Measurements from ENCODE around the gene GH2.
"Not testable (repeated sequence)": the region's sequence is repeated elsewhere in the genome, so short reads cannot be mapped to it uniquely, and the experiment has no call there.

GH2 gene

DNA sequence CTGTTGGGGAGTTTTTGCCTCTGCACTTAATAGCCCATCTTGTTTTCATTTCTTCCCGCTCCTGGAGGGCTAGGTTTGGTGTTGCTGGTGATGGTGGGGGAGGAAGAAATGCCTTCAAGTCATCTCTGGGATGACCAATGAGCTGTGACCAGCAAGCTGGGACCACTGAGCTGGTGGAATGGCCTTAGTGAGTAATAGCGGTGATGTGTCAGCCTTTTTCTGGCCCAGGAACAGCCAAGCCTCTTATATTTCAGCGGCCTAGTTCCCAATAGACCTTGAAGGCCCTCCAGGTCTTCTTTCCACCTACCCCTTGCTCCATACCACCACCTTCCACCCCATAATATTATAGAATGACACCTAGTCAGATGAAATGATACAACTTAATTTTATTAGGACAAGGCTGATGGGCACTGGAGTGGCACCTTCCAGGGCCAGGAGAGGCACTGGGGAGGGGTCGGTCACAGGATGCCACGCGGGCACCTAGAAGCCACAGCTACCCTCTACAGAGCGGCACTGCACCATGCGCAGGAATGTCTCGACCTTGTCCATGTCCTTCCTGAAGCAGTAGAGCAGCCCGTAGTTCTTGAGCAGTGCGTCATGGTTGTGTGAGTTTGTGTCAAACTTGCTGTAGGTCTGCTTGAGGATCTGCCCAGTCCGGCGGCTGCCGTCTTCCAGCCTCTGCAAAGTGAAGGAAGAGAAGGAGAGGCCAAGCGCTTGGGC lies 9.9 kb downstream of the GH2 start:
- DNase-seq, result not testable (repeated sequence)

DNA sequence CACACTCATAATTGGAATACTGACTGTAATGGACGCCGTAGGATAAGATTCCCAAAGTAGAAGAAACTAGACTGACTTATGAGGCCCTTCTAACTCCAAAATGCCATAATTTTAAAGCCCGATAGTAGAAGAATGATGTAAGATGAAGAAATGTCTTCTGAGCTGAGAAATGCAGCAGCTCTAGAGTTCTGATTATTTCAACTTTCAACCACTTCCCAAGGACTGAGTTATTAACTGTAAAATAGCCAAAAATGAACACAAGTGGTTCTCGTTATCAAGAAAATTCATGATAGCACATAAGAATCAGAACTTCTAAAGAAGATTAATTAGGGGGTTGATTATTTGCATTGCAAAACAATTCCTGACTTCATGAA lies 11.5 kb downstream of the GH2 start:
- DNase-seq, result not testable (repeated sequence)

DNA sequence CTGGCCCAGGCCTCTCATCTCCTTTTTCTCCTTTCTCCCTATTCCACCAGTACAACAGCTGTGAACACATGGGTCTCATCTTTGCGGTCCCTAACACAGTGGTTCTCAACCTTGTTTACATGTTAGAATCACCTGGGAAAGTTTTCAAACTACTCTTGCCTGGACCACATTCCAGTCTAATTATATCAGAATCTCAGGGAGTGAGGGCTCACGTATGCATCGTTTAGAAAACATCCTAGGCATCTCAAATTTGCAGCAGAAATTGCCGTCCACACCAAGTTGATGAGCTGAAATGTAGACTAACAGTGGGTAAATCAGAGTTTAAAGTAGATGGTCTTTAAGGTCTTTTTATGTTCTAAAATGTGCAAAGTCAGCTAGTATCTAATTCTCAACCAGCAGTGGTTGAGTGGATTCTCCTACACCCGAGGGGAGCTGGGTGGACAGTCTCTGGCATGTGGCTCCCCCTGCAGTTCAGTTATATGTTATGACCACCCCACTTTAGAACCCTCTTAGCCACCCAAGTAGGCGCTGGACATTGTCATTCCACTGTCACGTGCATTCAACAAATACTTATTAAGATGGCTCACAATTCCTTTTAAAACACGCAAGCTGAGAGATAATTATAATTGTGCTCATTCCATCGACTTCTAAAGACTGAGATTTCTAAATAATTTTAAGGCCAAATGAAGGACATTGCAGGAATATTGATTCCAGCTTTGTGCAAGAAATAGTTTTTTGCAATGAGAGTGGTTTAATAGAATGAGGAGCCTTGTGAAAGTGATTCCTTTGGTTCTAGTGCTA lies 12.1 kb downstream of the GH2 start:
- DNase-seq, result not testable (repeated sequence)

DNA sequence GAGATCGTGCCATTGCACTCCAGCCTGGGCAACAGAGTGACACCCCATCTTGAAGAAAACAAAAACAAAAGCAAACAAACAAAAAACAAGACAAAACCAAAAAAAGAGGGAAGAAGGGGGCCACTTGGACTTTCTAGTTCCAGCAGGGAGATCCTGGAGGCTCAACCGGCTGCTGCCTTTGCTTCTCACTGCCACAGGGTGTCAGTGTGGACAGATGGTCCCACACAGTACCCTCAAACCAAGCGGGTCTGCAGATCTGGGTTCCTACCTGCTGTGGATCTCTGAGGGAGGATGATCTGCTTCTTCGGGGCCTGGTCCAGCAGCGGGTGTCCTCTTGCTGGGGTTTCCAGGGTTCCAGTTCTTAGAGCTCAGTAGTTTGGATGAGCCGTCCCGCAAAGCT lies 15.1 kb downstream of the GH2 start:
- not testable (repeated sequence) for DNase-seq

DNA sequence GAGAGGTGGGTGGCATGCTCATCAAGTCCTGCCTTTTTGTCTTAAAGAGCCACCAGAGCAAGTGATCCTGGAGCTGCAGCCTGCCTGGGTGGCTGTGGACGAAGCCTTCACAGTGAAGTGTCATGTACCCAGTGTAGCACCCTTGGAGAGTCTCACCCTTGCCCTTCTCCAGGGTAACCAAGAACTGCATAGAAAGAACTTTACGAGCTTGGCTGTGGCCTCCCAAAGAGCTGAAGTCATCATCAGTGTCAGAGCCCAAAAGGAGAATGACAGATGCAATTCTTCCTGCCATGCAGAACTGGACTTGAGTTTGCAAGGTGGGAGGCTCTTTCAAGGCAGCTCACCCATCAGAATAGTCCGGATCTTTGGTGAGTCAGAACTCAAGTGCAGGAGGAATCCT lies 22.5 kb downstream of the GH2 start:
- DNase-seq, result no peak

DNA sequence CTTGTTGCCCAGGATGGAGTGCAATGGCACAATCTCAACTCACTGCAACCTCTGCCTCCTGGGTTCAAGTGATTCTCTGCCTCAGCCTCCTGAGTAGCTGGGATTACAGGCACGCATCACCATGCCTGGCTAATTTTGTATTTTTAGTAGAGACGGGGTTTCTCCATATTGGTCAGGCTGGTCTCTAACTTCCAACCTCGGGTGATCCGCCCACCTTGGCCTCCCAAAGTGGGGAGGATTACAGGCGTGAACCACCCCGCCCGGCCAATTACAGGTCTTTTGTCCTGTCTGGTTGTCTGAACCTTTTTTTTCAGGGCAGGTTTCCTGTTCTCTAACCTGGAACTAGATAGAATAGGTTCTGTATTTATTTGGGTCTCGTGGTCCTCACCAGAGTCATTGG lies 25.3 kb downstream of the GH2 start:
- not testable (repeated sequence) for DNase-seq

DNA sequence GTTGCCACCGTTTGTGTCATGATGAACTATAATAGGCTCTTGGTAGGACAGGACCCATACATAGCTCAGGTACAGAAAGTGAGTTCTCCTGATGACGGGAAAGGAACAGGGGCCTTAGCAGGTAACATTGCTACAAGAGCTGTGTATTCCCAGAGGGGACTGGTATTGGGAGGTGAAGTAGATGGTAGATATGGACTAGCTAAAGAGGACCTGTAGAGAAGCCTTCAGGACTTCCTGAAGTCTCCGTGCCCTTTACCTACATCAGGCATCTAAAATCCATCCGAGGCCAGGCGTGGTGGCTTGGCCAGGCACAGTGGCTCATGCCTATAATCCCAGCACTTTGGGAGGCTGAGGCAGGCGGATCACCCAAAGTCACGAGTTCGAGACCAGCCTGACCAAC lies 26.6 kb downstream of the GH2 start:
- DNase-seq, result no peak

DNA sequence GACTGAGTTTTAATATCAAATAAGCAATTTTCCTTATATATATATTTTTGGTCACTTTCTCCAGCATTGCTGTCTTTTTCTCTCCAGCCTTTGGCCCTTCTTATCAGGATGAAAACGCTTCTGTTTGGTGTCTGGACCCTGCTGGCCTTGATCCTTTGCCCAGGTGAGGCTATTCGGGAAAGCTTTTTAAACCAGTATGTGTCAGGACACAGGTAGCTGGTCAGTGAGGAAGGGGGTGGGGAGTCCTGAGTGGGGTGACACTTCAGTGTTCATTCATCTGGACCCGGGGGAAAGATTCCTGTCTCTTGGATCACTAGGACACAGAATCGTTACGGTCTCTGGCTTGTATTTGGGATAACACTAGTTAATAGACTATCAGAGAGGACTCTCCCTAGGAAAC lies 27.0 kb downstream of the GH2 start:
- no peak for DNase-seq

DNA sequence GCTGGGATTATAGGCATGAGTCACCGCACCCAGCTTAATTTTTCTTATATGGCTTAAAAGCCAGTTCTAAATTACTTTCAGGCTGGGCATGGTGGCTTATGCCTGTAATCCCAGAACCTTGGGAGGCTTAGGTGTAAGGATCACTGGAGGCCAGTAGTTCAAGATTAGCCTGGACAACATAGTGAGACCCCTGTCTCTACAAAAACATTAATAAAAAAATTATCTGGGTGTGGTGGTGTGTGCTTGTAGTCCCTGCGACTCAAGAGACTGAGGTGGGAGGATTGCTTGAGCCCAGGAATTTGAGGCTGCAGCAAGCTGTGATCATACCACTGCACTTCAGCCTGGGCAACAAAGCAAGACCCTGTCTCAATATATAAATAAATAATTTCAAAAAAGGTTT lies 28.5 kb downstream of the GH2 start:
- no peak for DNase-seq

DNA sequence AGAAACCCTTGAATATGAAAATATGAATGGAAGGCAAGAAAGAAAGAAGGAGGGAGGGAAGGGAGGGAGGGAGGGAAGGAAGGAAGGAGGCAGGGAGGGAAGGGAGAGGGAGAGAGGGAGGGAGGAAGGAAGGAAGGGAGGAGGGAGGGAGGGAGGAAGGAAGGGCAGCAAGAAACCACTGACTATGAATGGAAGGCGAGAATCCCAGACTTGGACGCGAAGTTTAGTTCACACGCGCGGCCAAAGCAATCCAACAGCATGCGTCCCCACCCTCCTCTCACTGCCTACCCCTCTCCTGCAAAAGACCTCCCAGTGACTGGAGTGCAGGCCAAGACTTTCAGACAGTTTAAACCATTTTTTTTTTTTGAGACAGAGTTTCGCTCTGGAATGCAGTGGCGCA lies 31.3 kb downstream of the GH2 start:
- no peak for DNase-seq

DNA sequence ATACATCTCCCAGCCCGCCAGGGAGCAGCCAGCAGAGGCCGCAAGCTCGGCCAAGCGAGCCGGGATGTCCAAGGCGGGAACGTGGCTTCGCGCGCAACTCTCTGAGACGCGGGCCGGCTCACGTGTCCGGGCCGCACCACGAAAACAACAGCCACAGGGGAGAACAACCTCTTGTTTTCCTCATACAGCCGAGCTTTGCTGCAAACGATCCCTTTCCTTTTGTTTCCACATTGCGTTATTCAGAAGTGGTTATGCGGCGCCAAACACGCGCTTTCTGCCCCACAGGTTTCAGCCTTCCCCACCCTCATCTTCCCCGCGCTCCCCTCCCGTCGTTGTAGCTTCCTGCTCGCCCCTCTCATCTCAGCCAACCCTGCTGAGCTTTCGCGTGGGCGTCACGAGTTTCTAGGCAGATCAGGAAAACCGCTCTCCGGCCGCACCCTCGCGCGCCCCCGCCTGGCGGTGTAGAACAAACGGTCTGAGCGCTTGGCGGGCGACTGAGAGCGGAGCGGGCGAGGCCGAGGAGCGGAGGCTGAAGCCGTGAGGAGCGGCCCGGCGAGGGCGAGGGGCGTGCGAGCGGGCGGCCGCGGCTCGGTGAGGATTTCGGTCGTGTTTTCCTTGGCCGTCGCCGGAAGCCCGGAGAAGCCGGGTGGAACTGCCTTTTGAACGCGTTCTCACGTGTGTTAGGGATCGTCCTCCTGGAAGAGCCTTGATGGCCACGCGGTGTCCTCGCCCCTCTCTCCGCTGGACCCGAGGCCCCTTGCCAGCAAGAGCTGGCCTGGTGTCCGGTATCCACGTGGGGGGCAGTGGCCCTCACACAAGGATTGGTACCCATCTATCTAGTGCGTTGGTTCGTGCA lies 32.7 kb downstream of the GH2 start:
- peak; percentile 94 to 98 for DNase-seq

DNA sequence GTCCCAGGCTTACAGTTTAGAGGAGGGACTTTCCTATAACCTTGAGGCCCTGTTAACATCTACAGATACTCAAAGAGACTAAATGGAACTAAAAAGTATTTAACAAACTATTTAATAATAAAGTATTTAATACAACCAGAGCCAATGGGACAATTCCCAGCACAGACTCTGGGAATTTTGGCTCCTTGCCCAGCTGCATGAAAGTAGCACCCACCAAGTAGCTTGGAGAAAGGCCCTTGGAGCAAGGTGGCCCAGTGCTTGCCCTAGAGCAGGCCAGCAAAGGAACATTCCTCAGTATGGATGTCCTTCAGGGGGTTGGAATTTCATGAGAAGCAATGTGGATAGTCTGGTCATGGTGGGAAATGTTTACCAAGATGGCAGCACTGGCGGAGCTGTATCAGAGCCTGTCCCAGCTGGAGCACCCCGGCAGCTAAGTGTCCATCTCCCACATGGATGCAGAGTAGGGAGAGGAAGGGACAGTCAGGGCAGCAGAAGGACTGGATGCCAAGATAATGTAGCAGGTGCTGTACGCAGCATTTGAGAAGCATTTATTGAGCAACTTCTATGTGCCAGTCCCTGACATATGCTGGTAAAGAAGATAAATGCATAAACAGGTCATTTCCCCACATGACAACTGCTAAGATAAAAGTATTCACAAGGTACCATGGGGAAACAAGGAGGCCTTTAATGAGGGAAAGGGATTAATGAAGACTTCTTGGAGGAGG lies 34.1 kb downstream of the GH2 start:
- no peak for DNase-seq

DNA sequence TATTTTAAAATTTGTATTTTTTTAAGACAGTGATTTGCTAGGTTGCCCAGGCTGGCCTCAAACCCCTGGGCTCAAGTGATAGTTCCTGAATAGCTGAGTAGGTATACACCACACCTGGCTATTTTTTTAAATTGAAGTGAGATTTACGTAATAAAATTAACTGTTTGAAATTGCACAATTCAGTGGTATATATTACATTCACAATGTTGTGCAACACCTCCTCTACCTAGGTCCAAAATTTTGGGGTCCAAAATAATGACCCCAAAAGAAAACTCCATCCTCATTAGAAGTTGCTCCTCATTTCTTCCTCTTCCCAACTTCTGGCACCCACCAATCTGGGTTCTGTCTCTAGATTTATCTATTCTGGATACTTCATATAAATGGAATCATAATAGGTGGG lies 36.2 kb downstream of the GH2 start:
- DNase-seq, result no peak

DNA sequence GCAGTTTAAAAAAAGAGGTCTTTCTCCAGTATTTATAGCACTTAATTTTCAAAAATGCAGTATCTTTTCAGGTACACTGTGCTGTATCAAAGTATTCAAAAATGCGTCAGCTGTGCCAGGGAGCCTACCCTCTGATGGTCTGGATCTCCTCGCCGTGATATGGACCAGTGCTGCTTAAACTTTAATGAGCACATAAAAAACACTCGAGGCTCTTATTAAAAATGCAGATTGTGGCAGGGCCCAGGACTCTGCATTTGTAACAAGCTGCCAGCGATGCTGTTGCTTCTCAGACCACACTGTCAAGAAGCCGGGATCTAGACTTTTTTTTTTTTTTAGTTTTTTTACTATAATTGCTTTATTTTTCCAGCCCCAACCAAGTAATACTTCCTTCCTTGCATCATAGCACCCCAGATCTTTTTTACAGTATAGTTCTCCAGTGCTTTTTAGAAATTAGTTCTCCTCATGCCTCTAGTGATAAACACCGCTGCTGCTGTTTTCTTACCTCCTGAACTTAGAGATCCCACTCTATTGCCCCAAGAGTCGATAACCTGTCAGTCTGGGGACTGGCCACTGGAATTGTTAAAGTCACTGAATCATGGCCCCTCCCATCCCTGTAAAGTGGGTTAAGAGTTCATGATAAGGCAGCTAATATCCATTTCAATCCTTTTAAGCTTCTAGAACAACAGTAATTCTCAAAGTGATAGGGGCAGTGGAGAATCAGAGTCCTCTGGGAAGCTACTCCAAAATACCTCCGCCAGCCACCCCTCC lies 37.6 kb downstream of the GH2 start:
- no peak for DNase-seq

DNA sequence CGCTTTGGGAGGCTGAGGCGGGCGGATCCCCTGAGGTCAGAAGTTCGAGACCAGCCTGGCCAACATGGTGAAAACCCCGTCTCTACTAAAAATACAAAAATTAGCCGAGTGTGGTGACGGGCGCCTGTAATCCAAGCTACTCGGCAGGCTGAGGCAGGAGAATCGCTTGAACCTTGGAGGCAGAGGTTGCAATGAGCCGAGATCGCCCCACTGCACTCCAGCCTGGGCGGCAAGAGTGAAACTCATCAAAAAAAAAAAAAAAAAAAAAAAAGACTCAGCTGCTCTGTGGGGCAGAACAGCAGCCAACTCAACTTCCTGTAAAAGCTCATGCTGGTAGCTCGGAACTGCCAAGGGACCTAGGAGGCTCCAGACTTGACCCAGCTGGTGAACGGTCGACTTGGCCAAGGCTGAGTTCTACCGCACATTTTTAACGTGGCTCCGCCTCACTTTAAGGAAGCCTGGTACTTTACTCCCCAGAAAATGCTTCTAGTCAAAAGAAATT lies 38.3 kb downstream of the GH2 start:
- DNase-seq, result peak; percentile 51 to 62

DNA sequence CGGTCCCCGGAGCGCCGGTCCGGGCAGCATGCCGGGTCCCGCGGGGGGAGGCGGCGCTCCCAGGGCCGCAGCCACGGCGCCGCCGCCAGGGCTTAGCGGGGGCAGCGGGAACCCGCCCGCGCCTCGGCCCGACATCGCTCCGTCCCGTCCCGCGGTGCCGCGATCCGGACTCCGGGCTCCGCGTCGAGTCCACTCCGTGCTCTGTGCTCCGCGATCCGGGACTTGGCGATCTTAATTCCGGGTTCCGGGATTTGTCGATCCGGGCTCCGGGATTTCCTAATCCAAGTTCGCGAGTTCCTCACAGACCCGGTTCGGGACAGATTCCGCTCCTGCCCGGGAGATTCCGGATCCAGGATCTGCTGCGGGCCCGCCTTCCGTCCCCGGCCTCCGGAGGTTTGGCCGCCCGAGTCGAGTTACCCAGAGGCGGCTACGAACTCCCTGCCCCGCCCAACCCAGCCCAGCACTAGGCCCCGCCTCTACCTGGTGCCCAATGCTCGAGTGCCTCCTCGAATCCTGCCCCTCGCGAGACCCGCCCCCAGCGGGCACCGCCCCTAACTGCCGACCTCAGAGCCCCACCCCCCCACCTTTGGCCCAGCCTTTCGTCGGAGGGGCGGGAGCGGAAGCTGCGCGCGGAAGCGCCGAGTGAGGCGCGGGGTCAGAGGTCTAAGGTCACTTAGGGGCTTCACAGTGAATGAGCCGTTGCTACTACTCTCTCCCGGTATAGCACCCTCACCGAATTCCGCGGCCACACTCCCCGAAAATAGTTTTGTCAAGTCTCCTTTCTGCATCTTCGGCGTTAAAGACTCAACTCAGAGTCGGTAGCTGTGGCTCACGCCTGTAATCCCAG lies 39.0 kb downstream of the GH2 start, which contains the start of gene SMARCD2:
Gene SMARCD2 (minus strand): TSS at position 146 of the 847 bp plus-strand sequence. CDS start 11 bp downstream, at position 135.
- peak; percentile 98 to 99 for DNase-seq

DNA sequence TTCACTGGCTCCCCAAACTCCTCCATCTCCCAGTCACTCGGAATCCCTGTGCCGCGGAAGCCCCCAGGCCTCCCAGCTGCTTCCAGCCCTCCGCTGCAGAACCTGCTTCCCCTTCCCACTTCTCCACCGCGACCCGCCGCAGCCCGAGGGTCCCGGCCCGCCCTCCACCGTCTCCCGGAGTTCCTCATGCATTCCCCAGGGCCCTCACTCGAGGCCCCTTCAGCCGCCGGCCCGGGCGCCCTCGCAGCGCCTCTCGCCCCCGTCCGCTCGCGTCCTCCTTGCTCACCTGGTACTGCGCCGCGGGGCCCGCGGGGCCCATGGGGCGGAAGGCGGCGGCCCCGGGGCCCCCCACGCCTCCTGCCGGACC lies 39.6 kb downstream of the GH2 start:
- DNase-seq, result peak in 1 of 2 donors; percentile 2

DNA sequence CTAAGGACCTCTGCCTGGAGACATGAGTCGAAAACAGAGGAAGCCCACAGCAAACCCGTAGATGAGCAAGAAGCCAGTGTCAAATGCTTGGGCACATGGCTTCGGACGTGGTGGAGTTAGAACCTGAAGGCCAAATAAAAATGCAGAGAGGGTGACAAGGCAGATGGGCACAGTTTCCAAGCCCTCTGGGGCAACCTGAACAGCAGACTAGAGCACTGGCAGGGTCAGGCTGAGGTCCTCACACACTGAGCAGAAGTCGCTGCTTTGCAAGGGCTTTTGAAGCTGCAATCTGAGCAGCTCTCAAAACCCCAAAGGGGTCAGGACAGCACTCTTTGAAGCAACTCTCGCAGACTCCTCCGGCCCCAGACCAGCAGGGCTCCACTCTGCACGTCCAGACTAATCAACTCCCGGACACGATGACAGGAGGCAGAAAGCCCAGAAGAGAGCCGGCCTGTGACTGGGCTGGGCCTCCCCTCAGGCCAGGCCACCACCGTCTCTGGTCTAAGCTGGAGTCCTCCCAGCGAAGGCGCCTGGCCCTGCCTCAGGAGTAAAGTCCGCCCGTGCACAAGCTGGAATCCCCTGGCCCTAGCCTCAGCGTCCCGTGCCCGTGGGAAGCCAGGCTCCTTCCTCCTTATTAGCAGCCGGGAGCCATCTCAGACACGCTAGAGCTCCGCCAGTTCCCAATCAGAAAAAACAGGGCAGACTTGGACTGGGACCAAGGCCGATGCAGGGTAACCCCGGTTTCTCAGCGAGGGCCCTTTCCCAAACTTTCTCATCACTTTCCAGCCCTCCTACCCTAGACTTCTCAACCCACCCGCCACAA lies 40.2 kb downstream of the GH2 start:
- peak; percentile 64 to 70 for DNase-seq

DNA sequence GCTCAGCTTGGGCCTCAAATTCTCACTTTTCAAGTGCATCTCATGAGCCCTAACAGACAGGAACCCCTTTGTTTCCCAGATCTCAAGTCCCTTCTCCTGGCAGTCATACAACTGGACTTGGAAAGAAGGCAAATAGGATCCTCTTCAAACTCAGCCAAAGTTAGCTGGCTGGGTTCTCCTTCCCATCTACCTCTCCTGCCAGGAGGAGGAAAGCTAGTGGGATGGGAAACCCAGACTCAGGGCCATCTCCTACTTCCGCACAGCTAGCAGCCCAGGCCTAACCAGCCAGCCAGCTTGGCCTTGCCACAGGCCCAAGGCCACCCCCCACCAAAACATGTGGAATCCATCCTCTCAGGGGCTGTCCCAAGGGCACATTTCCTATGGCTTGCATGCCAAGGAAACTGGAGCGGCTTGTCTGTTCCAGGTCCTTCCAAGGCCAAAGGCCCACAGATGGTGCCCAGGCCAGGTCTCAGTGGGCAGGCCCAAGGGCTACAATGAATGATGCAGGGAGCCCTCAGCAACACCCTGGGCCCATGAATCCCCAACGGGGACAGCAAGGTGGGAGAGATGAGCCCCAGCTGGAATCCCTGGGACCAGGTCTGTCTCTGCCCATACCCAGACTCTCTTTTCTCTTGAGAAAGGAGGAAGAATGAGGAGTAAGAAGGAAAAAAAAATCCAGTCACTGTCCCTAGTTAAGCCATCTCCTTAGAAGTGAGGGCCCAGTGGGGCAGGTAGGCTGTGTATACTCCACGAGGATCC lies 41.0 kb downstream of the GH2 start:
- DNase-seq, result peak in 1 of 2 donors; percentile 3

Measured in inflammatory macrophage treated with lipopolysaccharide for 1 hour (primary cell).